NCI-H2107 treated with DMSO at 0.1 percent for 48 hours (cell line): ENCODE results near the gene FRMD7.
"Not testable (repeated sequence)": the region's sequence is repeated elsewhere in the genome, so short reads cannot be mapped to it uniquely, and the experiment has no call there.

Experiments used
- DNase-seq: peaks from one replicate; lab custom pipeline; 2025; ENCODE audit not compliant: unreplicated experiment; lab: John Stamatoyannopoulos, UW

FRMD7 gene

GRCh38 chrX:132094164-132094563 lies 33.7 kb downstream of the FRMD7 start:
- DNase-seq: no peak

- DNase-seq: no peak
Measured at GRCh38 chrX:132093239-132093860, 34.5 kb downstream of the FRMD7 start.

- peak; percentile 66 for DNase-seq
Measured at GRCh38 chrX:132092439-132093065, 35.3 kb downstream of the FRMD7 start.

DNA sequence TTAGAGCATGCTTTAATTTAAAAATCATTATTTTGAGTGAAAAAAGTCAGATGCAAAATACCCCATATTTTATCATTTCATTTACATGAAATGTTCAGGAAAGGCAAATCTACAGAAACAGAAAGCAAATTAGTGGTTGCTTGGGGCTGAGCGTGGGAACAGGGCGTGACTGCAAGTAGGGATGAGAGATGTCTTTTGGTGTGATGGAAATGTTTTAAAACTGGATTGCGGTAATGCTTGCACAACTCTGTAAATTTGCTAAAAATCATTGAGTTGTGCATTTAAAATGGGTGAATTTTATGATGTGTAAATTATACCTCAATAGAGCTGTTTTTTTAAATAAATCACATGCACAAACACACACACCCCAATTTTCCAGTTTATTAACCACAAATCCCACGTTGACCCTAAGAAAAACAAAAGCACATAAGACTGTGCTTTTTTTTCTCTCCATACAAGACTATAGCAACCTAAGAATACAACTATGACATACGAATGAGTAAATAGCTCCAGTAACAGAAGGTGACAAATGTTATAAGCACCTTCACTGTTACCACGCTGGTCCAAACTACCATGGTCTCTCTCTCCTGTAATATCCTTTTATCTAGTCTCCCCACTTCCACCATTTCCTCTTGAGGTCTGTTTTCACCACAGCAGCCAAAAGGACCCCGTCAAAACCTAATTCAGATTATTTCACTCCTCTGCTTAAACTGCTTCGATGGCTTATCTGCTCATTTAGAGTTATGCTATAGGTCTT lies 37.2 kb downstream of the FRMD7 start:
- DNase-seq: no peak

DNA sequence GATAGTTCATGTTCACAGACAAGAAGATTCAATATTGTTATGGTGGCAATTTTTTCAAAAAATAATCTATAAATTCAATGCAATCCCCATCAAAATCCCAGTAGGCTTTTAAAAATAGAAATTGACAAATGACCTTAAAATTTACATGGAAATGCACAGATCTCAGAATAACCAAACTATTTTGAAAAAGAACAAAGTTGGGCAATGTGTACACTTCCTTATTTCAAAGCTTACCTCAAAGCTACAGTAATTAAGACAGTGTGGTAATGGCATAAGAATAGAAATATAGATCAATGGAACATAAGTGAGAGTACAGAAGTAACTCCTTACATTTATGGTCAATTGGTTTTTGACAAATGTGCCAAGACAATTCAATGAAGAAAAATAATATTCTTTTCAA lies 39.0 kb downstream of the FRMD7 start:
- DNase-seq: no peak

GRCh38 chrX:132086672-132087071 lies 41.1 kb downstream of the FRMD7 start:
- DNase-seq: no peak

DNA sequence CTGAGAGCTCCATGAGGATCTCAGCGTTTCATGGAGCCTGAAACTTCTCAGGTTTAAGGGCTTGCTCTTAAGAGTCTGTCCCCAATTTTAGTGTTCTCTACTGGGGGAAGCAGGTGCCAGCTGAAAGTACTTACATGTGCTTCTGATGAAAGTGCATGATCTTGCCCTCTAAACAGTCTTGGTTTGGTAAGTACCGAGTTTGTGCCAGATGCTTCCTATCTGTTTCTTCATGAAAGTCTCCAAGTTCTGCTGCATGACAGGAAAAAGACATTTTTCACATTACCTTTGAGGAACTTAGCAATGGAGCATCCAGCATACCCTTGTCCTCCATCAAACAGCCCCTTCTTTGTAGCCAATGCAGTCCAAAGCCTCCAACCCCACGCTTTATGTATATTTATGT lies 42.0 kb downstream of the FRMD7 start:
- DNase-seq: no peak

DNA sequence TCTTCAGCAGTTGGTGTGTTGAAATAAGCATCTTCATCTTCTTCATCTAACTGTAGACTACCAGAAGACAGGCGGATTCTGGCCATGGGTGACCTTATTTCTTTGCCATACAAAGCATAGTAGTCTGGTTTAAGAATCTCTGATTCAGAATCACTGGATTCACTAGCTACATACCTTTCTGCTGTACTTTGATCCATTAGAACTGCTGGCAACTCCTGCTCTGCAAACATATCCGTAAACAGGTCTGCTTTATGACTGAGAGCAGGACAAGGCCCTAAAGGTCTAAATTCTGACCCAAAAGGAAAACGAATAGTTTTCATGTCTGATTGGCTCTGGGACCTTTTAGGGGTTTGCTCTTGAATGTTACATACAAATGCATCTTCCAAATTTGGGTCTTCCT lies 49.9 kb downstream of the FRMD7 start:
- no peak for DNase-seq

DNA sequence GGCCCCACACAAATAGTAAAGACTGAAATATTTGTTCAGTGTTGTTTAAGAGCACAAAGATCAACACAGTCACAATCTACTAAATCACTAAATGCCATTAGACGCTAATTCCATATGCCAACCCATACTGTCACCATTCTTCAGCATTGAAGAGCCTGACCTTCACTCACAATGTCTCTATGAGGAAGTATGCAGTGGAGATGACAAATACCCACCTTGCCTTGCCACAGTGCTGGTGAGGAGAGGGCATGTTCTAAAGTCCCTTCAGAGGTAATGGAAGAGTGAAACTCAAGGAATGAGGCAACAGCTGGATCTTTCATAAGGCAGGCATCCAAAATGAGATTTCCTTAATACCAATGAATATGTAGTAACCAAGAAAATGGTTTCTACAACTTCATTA lies 50.4 kb downstream of the FRMD7 start:
- no peak for DNase-seq

GRCh38 chrX:132071254-132071653 lies 56.6 kb downstream of the FRMD7 start:
- peak; percentile 40 for DNase-seq

DNA sequence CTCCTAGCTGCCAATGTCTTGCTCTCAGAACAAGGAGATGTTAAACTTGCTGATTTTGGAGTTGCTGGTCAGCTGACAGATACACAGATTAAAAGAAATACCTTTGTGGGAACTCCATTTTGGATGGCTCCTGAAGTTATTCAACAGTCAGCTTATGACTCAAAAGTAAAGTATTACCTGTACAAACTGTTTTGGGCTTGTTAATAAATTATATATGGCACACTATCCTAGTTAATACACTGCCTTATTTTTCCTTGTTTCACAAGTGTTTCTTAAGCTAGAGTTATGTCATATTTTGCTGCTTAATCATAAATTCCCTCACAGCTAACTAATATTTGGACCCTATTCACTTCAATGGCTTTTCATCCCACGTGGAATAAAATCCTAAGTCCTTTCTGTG lies 59.4 kb downstream of the FRMD7 start:
- DNase-seq: no peak

GRCh38 chrX:132063862-132064261 lies 64.0 kb downstream of the FRMD7 start:
- no peak for DNase-seq

GRCh38 chrX:132063334-132063733 lies 64.5 kb downstream of the FRMD7 start:
- no peak for DNase-seq

- DNase-seq: no peak
Measured at GRCh38 chrX:132059973-132060540, 67.8 kb downstream of the FRMD7 start.

DNA sequence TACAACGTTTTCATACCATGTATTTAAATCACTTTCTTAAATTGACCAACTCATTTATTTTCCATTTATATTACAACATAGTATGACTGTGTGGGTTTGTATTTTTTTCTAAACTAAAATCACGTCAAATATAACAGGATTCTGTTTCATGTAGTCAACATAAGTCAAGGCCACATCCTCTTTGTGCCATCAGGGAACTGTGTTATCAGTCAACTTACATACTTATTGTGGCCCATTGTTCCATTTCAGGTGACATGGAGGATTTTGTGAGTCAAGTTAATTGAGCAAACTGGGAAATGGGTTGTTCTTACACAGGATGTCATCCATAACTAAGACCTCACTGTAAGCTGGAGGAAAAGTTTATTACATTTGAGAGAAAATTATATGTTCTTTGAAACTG lies 68.8 kb downstream of the FRMD7 start:
- no peak for DNase-seq

DNA sequence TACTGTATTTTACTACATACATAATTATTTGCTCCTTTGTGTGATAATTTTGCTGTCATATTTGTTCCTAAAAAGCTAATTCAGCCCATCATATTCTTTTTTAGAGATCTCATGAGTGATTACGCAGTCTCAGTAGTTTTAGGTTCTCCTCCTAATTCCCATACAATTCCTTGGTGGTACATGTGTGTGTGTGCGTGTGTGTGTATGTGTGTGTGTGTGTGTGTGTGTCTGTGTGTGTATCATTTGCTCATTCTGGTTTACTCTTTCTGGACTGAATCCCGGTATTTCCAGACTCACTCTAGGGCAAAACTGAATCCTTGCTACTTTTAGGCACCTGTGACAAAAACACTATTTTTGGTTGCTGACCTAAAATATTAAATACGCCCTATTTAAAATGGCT lies 69.8 kb downstream of the FRMD7 start:
- no peak for DNase-seq

GRCh38 chrX:132051778-132052177 lies 76.0 kb downstream of the FRMD7 start:
- not testable (repeated sequence) for DNase-seq

- no peak for DNase-seq
Measured at GRCh38 chrX:132046533-132046932, 81.3 kb downstream of the FRMD7 start.

GRCh38 chrX:132045456-132045855 lies 82.4 kb downstream of the FRMD7 start:
- DNase-seq: no peak

GRCh38 chrX:132044953-132045352 lies 82.9 kb downstream of the FRMD7 start:
- DNase-seq: no peak

DNA sequence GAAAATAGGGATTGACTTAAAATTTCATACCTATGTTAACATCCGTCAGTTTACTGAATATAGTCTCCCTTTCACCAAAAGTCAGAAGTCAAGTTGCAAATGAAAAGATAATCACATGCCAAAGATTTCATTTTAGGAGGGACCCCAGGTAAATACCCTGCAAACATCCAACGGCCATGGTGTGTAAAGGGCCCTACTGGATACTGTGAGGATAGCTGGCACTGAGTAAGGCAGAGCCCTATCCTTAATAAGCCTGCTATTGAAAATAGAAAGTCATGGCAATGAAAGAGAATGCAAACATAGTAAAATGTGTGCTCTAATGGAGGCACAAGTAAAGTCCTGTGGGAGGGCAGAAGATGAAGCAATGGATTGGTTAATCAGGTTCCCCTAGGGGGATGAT lies 83.8 kb downstream of the FRMD7 start:
- DNase-seq: no peak

DNA sequence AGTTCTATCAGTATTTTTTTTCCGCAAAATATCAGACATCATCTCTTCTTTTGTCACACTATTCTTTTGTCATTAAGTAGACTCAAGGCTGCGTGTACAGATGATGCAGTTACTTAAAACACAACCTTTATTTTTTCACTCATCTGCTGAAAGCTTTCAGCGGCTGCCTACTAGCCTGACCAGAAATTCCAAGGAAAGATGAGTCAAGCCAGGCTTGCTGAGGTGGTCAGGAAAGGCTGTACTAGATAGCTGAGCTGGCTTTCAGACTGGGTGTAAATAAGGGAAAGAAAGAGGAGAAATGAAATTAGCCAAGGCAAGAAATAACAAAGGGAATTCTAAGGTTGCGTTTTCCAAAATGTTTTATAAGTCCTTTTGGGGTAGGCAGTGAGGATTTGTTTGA lies 86.8 kb downstream of the FRMD7 start:
- no peak for DNase-seq
